Measurements from ENCODE around the gene UBAP1L. TPM values are rescaled to one million over a fixed set of nuclear protein-coding genes. Genes with fewer than 3 reads are reported as not detected.

Gene UBAP1L
- total RNA-seq, 1 donor, result 1.7 TPM

- no peak for TF ChIP-seq CTCF (IDR thresholded peaks at IDR 0.05; ENCODE audit: insufficient read depth, low read depth, low read length)
- DNase-seq (ENCODE audit: low read depth), result no peak
- no peak overlapping the region for H3K4me3 ChIP-seq (ENCODE audit: low read depth, low read length)
These were observed 42.4 kb downstream of the UBAP1L start for GRCh38 chr15:65072617-65073016.

- H3K4me3 ChIP-seq (ENCODE audit: low read depth, low read length), result no peak overlapping the region
- no peak for TF ChIP-seq CTCF (IDR thresholded peaks at IDR 0.05; ENCODE audit: insufficient read depth, low read depth, low read length)
- DNase-seq (ENCODE audit: low read depth), result no peak
These were observed 43.0 kb downstream of the UBAP1L start for GRCh38 chr15:65072027-65072426.

GRCh38 chr15:65071381-65071811 lies 43.6 kb downstream of the UBAP1L start:
- no peak overlapping the region for H3K4me3 ChIP-seq (ENCODE audit: low read depth, low read length)
- no peak for DNase-seq (ENCODE audit: low read depth)
- TF ChIP-seq CTCF (IDR thresholded peaks at IDR 0.05; ENCODE audit: insufficient read depth, low read depth, low read length), result no peak

- no peak overlapping the region for H3K4me3 ChIP-seq (ENCODE audit: low read depth, low read length)
- no peak for TF ChIP-seq CTCF (IDR thresholded peaks at IDR 0.05; ENCODE audit: insufficient read depth, low read depth, low read length)
- DNase-seq (ENCODE audit: low read depth), result no peak
These were observed 45.0 kb downstream of the UBAP1L start for GRCh38 chr15:65069779-65070546.

GRCh38 chr15:65069179-65069578 lies 45.8 kb downstream of the UBAP1L start:
- H3K4me3 ChIP-seq (ENCODE audit: low read depth, low read length), result no peak overlapping the region
- peak; percentile 96 for DNase-seq (ENCODE audit: low read depth)
- no peak for TF ChIP-seq CTCF (IDR thresholded peaks at IDR 0.05; ENCODE audit: insufficient read depth, low read depth, low read length)

- TF ChIP-seq CTCF (IDR thresholded peaks at IDR 0.05; ENCODE audit: insufficient read depth, low read depth, low read length), result no peak
- no peak overlapping the region for H3K4me3 ChIP-seq (ENCODE audit: low read depth, low read length)
- DNase-seq (ENCODE audit: low read depth), result no peak
These were observed 46.6 kb downstream of the UBAP1L start for GRCh38 chr15:65068403-65068788.
